Natural killer cell (primary cell): ENCODE results near the gene TTC24. TPM values are rescaled to one million over a fixed set of nuclear protein-coding genes. Genes with fewer than 3 reads are reported as not detected.
"Not testable (repeated sequence)": the region's sequence is repeated elsewhere in the genome, so short reads cannot be mapped to it uniquely, and the experiment has no call there.

ENCODE experiments used
- ATAC-seq, 3 donors: fragments of 150-1000 bp in 2 of 3; fragments of 200-7000 bp in 1 of 3; cut with Tn5 transposase; 1 replicate in 1 of 3; 2 replicates in 2 of 3; pipeline ENCODE4 v1.10.0; 2021; ENCODE audit warnings: mild to moderate bottlenecking in 2 of 3, moderate library complexity in 2 of 3
- DNase-seq, 2 donors: peaks; one replicate each; pipeline versions ENCODE4 v3.0.0 to v3.0.0-alpha.2; 2013 to 2021; ENCODE audit warnings: mixed read lengths in 1 of 2
- H3K27ac ChIP-seq: one replicate; pipeline ENCODE4 v1.5.1; 2013; ENCODE audit warnings: mild to moderate bottlenecking, low read length
- H3K27me3 ChIP-seq: one replicate; pipeline ENCODE4 v1.6.1; 2013; ENCODE audit warnings: low read length; ENCODE audit not compliant: control insufficient read depth, insufficient read depth
- H3K36me3 ChIP-seq: one replicate; pipeline ENCODE4 v1.6.1; 2013; ENCODE audit warnings: low read length; ENCODE audit not compliant: control insufficient read depth, insufficient read depth
- H3K4me1 ChIP-seq: one replicate; pipeline ENCODE4 v1.6.1; 2013; ENCODE audit warnings: low read length; ENCODE audit not compliant: control insufficient read depth, insufficient read depth
- H3K4me3 ChIP-seq: one replicate; pipeline ENCODE4 v1.5.1; 2013; ENCODE audit warnings: low read length
- H3K9me3 ChIP-seq: one replicate; pipeline ENCODE4 v1.6.1; 2013; ENCODE audit warnings: low read length; ENCODE audit not compliant: control insufficient read depth, insufficient read depth
- H3K27ac Mint-ChIP-seq, 2 donors: one replicate each; pipeline ENCODE4 v1.8.0; 2022; ENCODE audit warnings: mild to moderate bottlenecking in 2 of 2, mixed read lengths in 2 of 2, moderate library complexity in 1 of 2
- H3K27me3 Mint-ChIP-seq, 2 donors: one replicate each; pipeline ENCODE4 v1.8.0; 2022; ENCODE audit warnings: low read depth in 2 of 2, mixed read lengths in 2 of 2
- H3K36me3 Mint-ChIP-seq: one replicate; pipeline ENCODE4 v1.8.0; 2022; ENCODE audit warnings: mixed read lengths
- H3K4me1 Mint-ChIP-seq, 2 donors: one replicate each; pipeline ENCODE4 v1.8.0; 2022; ENCODE audit warnings: mixed read lengths in 2 of 2
- H3K4me3 Mint-ChIP-seq: one replicate; pipeline ENCODE4 v1.8.0; 2022; ENCODE audit warnings: mild to moderate bottlenecking, moderate library complexity, mixed read lengths
- H3K9me3 Mint-ChIP-seq, 2 donors: one replicate each; pipeline ENCODE4 v1.8.0; 2022; ENCODE audit warnings: mixed read lengths in 2 of 2
- WGBS: methylation state at CpG from one replicate; pipeline ENCODE4 v1.1.7; 2013; ENCODE audit warnings: missing lambda C conversion rate; ENCODE audit not compliant: insufficient coverage; 5-methylcytosine and 5-hydroxymethylcytosine counted together
- intact Hi-C: fragments of 100-400 bp; cut with micrococcal nuclease; formaldehyde crosslinking; loops from one replicate; pipeline ENCODE4 v1.14.2; 2022
- total RNA-seq, 4 donors: library from RNA; stranded (reverse); fragments of 120-200 nt in 1 of 4; gene quantifications; one replicate each; pipeline versions ENCODE4 v1.2.3 to v1.2.4, GENCODE V29; 2013 to 2022
- TF ChIP-seq, protein P1 (sequence below): fragments of 200-600 bp; IDR thresholded peaks from one replicate; pipeline ENCODE4 v1.8.0; 2022; ENCODE audit warnings: antibody characterized with exemption

Gene TTC24
- total RNA-seq, 3 donors from 2014 or later (not counting 1 experiment from before 2014, with no cell fraction given), result 3.3 to 4.1 (median 4.0) TPM

DNA sequence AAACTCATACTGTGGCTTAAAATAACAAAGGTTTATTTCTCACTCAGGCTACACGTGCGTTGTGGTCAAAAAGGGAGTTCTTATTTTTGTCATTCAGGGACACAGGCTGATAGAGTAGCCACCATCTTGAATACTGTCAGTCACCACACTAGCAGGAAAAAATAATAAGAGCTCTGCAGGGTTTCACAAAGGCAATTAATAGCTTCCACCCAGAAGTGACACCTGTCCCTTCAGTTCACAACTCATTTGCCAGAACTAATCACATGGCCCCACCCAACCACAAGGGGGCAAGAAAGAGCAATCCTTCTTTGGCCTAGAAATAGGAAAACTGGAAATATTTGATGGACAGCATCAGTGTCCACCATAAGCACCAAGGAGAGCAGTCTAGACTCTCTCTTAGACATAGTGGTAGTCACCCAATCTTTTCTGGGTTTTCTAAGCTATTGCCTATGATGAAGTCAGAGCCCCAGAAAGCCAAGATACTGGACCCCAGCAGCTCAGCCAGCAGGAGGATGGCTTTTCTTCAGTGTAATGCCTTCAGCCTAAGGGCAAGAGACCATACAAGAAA lies 47.9 kb downstream of the TTC24 start:
- H3K4me1 ChIP-seq, result peaks cover 23% of the 10 kb centered on the region
- H3K27ac ChIP-seq, result no peak overlapping the region
- no peaks in the 10 kb centered on the region for H3K36me3 ChIP-seq
- ATAC-seq (peak in 1 of 3 donors; percentile 36), DNase-seq (peak in 1 of 2 donors; percentile 69)
- Mint-ChIP-seq H3K4me3 (no peak overlapping the region), H3K9me3 (no peaks in the 10 kb centered on the region), H3K27ac (no peak overlapping the region), H3K4me1 (peaks cover 7 to 8% of the 10 kb centered on the region in 2 donors), H3K27me3 (peaks cover 52 to 56% of the 10 kb centered on the region in 2 donors), H3K36me3 (no peaks in the 10 kb centered on the region)
- TF ChIP-seq, protein P1, sequence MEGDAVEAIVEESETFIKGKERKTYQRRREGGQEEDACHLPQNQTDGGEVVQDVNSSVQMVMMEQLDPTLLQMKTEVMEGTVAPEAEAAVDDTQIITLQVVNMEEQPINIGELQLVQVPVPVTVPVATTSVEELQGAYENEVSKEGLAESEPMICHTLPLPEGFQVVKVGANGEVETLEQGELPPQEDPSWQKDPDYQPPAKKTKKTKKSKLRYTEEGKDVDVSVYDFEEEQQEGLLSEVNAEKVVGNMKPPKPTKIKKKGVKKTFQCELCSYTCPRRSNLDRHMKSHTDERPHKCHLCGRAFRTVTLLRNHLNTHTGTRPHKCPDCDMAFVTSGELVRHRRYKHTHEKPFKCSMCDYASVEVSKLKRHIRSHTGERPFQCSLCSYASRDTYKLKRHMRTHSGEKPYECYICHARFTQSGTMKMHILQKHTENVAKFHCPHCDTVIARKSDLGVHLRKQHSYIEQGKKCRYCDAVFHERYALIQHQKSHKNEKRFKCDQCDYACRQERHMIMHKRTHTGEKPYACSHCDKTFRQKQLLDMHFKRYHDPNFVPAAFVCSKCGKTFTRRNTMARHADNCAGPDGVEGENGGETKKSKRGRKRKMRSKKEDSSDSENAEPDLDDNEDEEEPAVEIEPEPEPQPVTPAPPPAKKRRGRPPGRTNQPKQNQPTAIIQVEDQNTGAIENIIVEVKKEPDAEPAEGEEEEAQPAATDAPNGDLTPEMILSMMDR, result peak; percentile 30
- intact Hi-C loops, result loop anchor here (2.0 to 5.0 kb wide), 2 partner anchors 29 to 50 kb away; partner anchors contain the start of gene NES
- H3K27me3 ChIP-seq, result peaks cover 30% of the 10 kb centered on the region
- 88% methylated on average over 2 of the region's 2 CpGs for WGBS
- no peak overlapping the region for H3K4me3 ChIP-seq
- no peaks in the 10 kb centered on the region for H3K9me3 ChIP-seq

DNA sequence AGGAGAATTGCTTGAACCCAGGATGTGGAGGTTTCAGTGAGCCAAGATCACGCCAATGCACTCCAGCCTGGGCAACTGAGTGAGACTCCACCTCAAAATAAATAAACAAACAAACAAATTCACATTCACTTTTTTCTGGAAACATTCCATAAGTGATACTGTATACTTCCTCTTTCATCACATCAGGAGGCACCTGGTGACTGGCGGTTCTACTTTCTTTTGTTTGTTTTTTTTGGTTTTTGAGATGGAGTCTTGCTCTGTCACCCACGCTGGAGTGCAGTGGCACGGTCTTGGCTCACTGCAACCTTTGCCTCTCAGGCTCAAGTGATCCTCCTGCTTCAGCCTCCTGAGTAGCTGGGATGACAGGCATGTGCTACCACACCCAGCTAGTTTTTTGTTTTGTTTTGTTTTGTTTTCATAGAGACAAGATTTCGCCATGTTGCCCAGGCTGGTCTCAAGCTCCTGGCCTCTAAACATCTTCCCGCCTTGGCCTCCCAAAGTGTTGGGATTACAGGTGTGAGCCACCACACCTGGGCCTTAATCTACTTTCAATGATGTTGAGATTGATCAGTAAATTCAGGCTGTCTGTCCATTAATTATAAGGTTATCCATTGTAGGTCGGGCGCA lies 50.4 kb downstream of the TTC24 start:
- intact Hi-C loops, result loop anchor here (5.0 kb wide), 1 partner anchor 47 kb away; the partner anchor contains the start of gene NES
- H3K36me3 Mint-ChIP-seq, result no peaks in the 10 kb centered on the region
- no peaks in the 10 kb centered on the region for H3K9me3 ChIP-seq

DNA sequence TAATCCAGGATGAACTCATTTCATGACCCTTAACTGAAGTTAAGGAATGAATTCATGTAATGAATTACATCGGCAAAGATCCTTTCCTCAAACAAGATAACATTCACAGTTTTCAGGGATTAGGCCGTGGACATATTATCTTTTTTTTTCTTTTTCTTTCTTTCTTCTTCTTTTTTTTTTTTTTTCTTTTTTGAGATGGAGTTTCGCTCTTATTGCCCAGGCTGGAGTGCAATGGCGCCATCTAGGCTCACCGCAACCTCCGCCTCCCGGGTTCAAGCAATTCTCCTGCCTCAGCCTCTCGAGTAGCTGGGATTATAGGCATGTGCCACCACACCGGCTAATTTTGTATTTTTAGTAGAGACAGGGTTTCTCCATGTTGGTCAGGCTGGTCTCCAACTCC lies 51.6 kb downstream of the TTC24 start:
- H3K27ac ChIP-seq, H3K4me3 ChIP-seq, H3K4me1 Mint-ChIP-seq, H3K4me3 Mint-ChIP-seq, ATAC-seq, H3K4me1 ChIP-seq, H3K36me3 Mint-ChIP-seq, H3K9me3 ChIP-seq, H3K9me3 Mint-ChIP-seq, H3K27me3 ChIP-seq, H3K27ac Mint-ChIP-seq, H3K36me3 ChIP-seq, DNase-seq, intact Hi-C loops: not testable (repeated sequence)
- peaks cover 35 to 66% of the 10 kb centered on the region in 2 donors for H3K27me3 Mint-ChIP-seq
- WGBS, result 63% methylated on average over 9 of the region's 9 CpGs

More for the DNA sequence above, 50.4 kb downstream of the TTC24 start:
- Mint-ChIP-seq H3K27ac (no peak overlapping the region), H3K27me3 (peaks cover 43 to 67% of the 10 kb centered on the region in 2 donors), H3K4me1 (peaks cover 7 to 8% of the 10 kb centered on the region in 2 donors), H3K4me3 (no peak overlapping the region), H3K9me3 (no peaks in the 10 kb centered on the region)
- no peaks in the 10 kb centered on the region for H3K36me3 ChIP-seq
- H3K27ac ChIP-seq, result no peak overlapping the region
- H3K27me3 ChIP-seq, result peaks cover 16% of the 10 kb centered on the region
- TF ChIP-seq, protein P1, result no peak
- 71% methylated on average over 8 of the region's 8 CpGs for WGBS
- ATAC-seq, result no peak
- H3K4me1 ChIP-seq, result peaks cover 10% of the 10 kb centered on the region
- no peak for DNase-seq
- no peak overlapping the region for H3K4me3 ChIP-seq

DNA sequence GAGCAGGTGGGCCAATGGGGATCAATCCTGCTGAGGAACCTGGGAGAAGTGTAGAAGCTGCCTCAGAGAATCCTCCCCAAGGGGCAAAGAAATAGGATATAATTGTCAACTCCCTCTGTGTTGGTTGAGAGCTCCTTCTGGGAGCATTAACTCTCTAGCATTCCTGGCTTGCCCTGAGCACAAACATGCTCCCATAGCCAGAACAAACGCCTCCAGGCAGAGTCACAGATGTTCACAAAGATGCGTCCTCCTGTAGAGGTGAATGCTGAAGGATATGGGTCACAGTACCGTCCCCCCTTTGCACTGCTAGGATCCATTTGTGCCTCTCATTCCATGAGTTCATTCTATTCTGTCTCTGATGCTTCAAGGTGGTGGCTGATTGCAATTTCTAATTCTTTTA lies 52.8 kb downstream of the TTC24 start:
- H3K4me3 Mint-ChIP-seq, result no peak overlapping the region
- TF ChIP-seq, protein P1, result no peak
- DNase-seq (no peak), ATAC-seq (no peak)
- no peak overlapping the region for H3K27ac ChIP-seq
- H3K36me3 ChIP-seq, result no peaks in the 10 kb centered on the region
- no peak overlapping the region for H3K27ac Mint-ChIP-seq
- H3K4me3 ChIP-seq, result no peak overlapping the region
- H3K4me1 Mint-ChIP-seq, result no peaks in the 10 kb centered on the region
- WGBS, result 90% methylated on average over 3 of the region's 3 CpGs
- no peaks in the 10 kb centered on the region for H3K9me3 ChIP-seq
- H3K36me3 Mint-ChIP-seq, result no peaks in the 10 kb centered on the region
- H3K27me3 ChIP-seq, result no peaks in the 10 kb centered on the region
- H3K27me3 Mint-ChIP-seq, result peaks cover 32 to 68% of the 10 kb centered on the region in 2 donors
- no peaks in the 10 kb centered on the region for H3K9me3 Mint-ChIP-seq
- intact Hi-C loops, result no loop called here
- H3K4me1 ChIP-seq, result no peaks in the 10 kb centered on the region

Other genes starting within 250 kb of the TTC24 start
- gene CCT3, start 241.4 kb upstream of the TTC24 start, total RNA-seq, result 10 to 100 TPM; 70.3 to 87.5 (median 79.8) TPM
- gene TSACC, start 241.2 kb upstream of the TTC24 start, total RNA-seq, result not detected
- not detected for gene RHBG, start 210.5 kb upstream of the TTC24 start, total RNA-seq
- gene MEF2D, start 78.9 kb upstream of the TTC24 start, total RNA-seq, result 100 to 1,000 TPM; 232 to 298 (median 284) TPM
- under 1 TPM; 0.08 to 0.21 (median 0.14) TPM for gene IQGAP3, start 7.2 kb upstream of the TTC24 start, total RNA-seq
- 10 to 100 TPM; 32.6 to 52.5 (median 36.6) TPM for gene NAXE, start 12.1 kb downstream of the TTC24 start, total RNA-seq
- gene GPATCH4, start 21.8 kb downstream of the TTC24 start, total RNA-seq, result 10 to 100 TPM; 19.3 to 27.3 (median 22.1) TPM
- gene HAPLN2, start 39.7 kb downstream of the TTC24 start, total RNA-seq, result not detected
- gene BCAN, start 62.4 kb downstream of the TTC24 start, total RNA-seq, result under 1 TPM; 0.18 to 0.25 (median 0.19) TPM
- not detected for gene NES, start 97.7 kb downstream of the TTC24 start, total RNA-seq
- 1 to 10 TPM; 3.0 to 3.8 (median 3.0) TPM for gene CRABP2, start 125.9 kb downstream of the TTC24 start, total RNA-seq
- 10 to 100 TPM; 23.5 to 25.3 (median 23.8) TPM for gene METTL25B, start 148.7 kb downstream of the TTC24 start, total RNA-seq
- 10 to 100 TPM; 60.3 to 71.9 (median 68.7) TPM for gene ISG20L2, start 149.0 kb downstream of the TTC24 start, total RNA-seq
- 10 to 100 TPM; 15.9 to 19.7 (median 18.7) TPM for gene MRPL24, start 161.4 kb downstream of the TTC24 start, total RNA-seq
- 100 to 1,000 TPM in 1 of 3 donors, 10 to 100 TPM in 2; 95.3 to 110 (median 96.6) TPM for gene HDGF, start 172.0 kb downstream of the TTC24 start, total RNA-seq
- gene PRCC, start 187.8 kb downstream of the TTC24 start, total RNA-seq, result 10 to 100 TPM; 66.5 to 92.4 (median 69.1) TPM
- gene SH2D2A, start 237.1 kb downstream of the TTC24 start, total RNA-seq, result 100 to 1,000 TPM; 155 to 324 (median 312) TPM